Loucy (cell line): ENCODE data around the gene EML3.

Experiments
- CTCF ChIP-seq: fragments of 200-600 bp; sonication (generic); conservative IDR thresholded peaks from 2 replicates; pipeline ENCODE4 v1.5.1; 2014; ENCODE audit warnings: mild to moderate bottlenecking, antibody characterized with exemption, low read length
- EZH2phosphoT487 ChIP-seq: fragments of 200-600 bp; IDR thresholded peaks from 2 replicates; pipeline ENCODE4 v1.6.1; 2018; ENCODE audit warnings: antibody characterized with exemption, mild to moderate bottlenecking, moderate library complexity, borderline replicate concordance

DNA sequence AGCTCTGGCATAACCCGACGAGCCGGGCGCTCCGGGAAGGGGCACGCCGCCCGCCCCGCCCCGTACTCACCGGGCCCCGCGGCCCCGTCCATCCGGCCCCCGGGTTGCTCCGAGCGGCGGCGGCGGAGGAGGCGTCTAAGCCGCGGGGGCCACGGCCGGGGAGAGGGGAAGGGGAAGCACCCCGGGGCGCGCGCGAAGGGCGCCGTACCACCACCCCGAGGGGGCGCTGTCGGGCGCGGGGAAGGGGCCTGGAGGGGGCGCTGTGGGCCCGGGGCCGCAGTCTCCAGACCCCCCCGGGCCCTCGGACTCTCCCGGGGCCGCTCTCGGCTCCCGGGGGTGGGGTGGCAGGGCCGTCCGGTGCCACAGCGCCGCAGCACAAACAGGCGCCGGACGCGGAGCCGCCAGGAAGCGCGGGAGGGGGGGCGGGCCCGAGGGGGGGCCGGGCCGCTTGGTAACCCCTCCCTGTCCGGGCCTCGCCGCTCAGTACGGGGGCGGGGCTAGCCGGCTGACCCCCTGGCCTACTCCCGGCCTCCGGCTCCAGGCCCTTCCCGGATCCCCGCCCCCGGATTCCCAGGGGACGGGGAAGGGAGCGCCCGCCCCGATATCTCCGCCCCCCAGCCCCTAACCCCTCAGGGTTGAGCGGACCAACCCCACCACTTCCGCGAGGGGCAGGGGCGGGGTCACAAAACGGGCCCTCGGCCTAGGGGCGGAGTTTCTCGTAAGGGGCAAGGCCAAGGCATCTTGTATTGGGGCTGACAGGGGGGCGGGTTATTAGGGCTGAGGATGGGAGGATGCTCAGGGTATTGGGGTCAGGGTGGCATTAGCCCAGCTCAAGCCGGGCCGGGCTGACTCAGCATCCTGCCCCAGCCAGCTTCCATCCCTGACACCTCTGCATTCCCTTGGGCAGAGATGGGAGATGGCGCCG, at the start of gene EML3, which contains the start of gene ROM1:
- TF ChIP-seq CTCF (peak; percentile 91), EZH2phosphoT487 (no peak)
